ENCODE results near the gene PRICKLE1. TPM values are rescaled to one million over a fixed set of nuclear protein-coding genes. Genes with fewer than 3 reads are reported as not detected.

The PRICKLE1 gene
- total RNA-seq, 1 donor from 2014 or later: 53.5 TPM

- Mint-ChIP-seq H3K27ac (no peak overlapping the region), H3K4me1 (ENCODE audit: low read depth) (peaks cover 35% of the 10 kb centered on the region), H3K9me3 (ENCODE audit: low read depth) (no peaks in the 10 kb centered on the region), H3K4me3 (ENCODE audit: low read depth) (no peak overlapping the region), H3K36me3 (ENCODE audit: insufficient read depth) (peaks cover 1% of the 10 kb centered on the region), H3K27me3 (no peaks in the 10 kb centered on the region)
- TF ChIP-seq CTCF (IDR thresholded peaks at IDR 0.05; ENCODE audit: unreplicated experiment): no peak
- no peak for DNase-seq (ENCODE audit: low spot score, unreplicated experiment)
Measured at GRCh38 chr12:42576374-42576773, 13.2 kb downstream of the PRICKLE1 start.

GRCh38 chr12:42575717-42576116 is 13.8 kb downstream of the PRICKLE1 start:
- DNase-seq (ENCODE audit: low spot score, unreplicated experiment): no peak
- no peak for TF ChIP-seq CTCF (IDR thresholded peaks at IDR 0.05; ENCODE audit: unreplicated experiment)
- H3K36me3 Mint-ChIP-seq (ENCODE audit: insufficient read depth): peaks cover 1% of the 10 kb centered on the region
- no peaks in the 10 kb centered on the region for H3K9me3 Mint-ChIP-seq (ENCODE audit: low read depth)
- no peaks in the 10 kb centered on the region for H3K27me3 Mint-ChIP-seq
- peaks cover 35% of the 10 kb centered on the region for H3K4me1 Mint-ChIP-seq (ENCODE audit: low read depth)
- no peak overlapping the region for H3K27ac Mint-ChIP-seq
- no peak overlapping the region for H3K4me3 Mint-ChIP-seq (ENCODE audit: low read depth)

GRCh38 chr12:42574851-42575266 is 14.7 kb downstream of the PRICKLE1 start:
- TF ChIP-seq CTCF (IDR thresholded peaks at IDR 0.05; ENCODE audit: unreplicated experiment): no peak
- Mint-ChIP-seq H3K27me3 (no peaks in the 10 kb centered on the region), H3K4me1 (ENCODE audit: low read depth) (peaks cover 39% of the 10 kb centered on the region), H3K9me3 (ENCODE audit: low read depth) (no peaks in the 10 kb centered on the region), H3K36me3 (ENCODE audit: insufficient read depth) (peaks cover 1% of the 10 kb centered on the region), H3K4me3 (ENCODE audit: low read depth) (no peak overlapping the region), H3K27ac (no peak overlapping the region)
- DNase-seq (ENCODE audit: low spot score, unreplicated experiment): no peak

GRCh38 chr12:42571327-42572009 is 18.1 kb downstream of the PRICKLE1 start:
- TF ChIP-seq CTCF (IDR thresholded peaks at IDR 0.05; ENCODE audit: unreplicated experiment): no peak
- Mint-ChIP-seq H3K4me1 (ENCODE audit: low read depth) (peaks cover 35% of the 10 kb centered on the region), H3K27ac (peak overlapping the region; percentile 5), H3K9me3 (ENCODE audit: low read depth) (no peaks in the 10 kb centered on the region), H3K36me3 (ENCODE audit: insufficient read depth) (peaks cover 3% of the 10 kb centered on the region), H3K27me3 (no peaks in the 10 kb centered on the region), H3K4me3 (ENCODE audit: low read depth) (no peak overlapping the region)
- DNase-seq (ENCODE audit: low spot score, unreplicated experiment): no peak

GRCh38 chr12:42570076-42570475 is 19.5 kb downstream of the PRICKLE1 start:
- H3K4me3 Mint-ChIP-seq (ENCODE audit: low read depth): no peak overlapping the region
- no peak for DNase-seq (ENCODE audit: low spot score, unreplicated experiment)
- peaks cover 35% of the 10 kb centered on the region for H3K4me1 Mint-ChIP-seq (ENCODE audit: low read depth)
- no peak for TF ChIP-seq CTCF (IDR thresholded peaks at IDR 0.05; ENCODE audit: unreplicated experiment)
- peak overlapping the region; percentile 88 for H3K27ac Mint-ChIP-seq
- H3K9me3 Mint-ChIP-seq (ENCODE audit: low read depth): no peaks in the 10 kb centered on the region
- peaks cover 8% of the 10 kb centered on the region for H3K36me3 Mint-ChIP-seq (ENCODE audit: insufficient read depth)
- H3K27me3 Mint-ChIP-seq: no peaks in the 10 kb centered on the region

Data from progenitor cell of endocrine pancreas (in vitro differentiated cells).